Ecto neural progenitor cell (in vitro differentiated cells): Measurements from ENCODE around the gene AGTRAP.

Experiments used
- DNase-seq: peaks from one replicate; pipeline ENCODE4 v3.0.0-alpha.2; 2018; ENCODE audit warnings: low spot score

The AGTRAP gene

DNA sequence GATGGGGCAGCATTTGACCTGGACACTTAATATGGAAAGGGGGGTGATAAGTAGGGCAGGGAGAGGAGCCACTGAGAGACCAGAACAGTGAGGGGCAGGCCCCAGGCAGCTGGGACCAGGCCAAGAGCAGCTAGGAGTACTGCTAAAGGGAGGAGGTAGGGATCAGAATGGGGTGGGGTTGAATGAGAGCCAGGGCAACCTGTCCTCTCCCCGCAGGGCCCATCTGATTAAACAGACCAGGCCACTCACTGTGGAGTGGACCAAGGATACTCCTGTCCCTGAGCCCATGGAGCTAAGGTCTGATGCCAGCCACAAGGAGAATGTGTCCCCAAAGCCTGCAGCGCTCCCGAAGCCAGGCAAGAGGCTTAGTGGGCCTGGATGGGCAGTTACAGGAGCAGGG, 28.2 kb downstream of the AGTRAP start:
- DNase-seq = no peak

DNA sequence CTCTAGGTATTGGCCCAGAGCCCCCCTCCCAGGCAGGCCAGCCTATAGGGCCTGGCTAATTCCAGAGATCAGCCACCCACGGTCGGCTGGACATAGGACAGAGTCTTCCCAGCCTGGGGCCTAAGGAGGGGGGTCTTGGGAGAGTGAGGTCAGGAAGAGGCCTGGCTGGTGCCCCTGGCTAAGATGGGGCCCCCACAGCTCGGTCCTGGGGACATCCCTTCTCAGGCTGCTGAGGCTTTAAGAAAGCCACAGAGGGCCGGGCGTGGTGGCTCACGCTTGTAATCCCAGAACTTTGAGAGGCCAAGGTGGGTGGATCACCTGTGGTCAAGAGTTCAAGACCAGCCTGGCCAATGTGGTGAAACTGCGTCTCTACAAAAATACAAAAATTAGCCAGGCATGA, 28.6 kb downstream of the AGTRAP start:
- no peak for DNase-seq

DNA sequence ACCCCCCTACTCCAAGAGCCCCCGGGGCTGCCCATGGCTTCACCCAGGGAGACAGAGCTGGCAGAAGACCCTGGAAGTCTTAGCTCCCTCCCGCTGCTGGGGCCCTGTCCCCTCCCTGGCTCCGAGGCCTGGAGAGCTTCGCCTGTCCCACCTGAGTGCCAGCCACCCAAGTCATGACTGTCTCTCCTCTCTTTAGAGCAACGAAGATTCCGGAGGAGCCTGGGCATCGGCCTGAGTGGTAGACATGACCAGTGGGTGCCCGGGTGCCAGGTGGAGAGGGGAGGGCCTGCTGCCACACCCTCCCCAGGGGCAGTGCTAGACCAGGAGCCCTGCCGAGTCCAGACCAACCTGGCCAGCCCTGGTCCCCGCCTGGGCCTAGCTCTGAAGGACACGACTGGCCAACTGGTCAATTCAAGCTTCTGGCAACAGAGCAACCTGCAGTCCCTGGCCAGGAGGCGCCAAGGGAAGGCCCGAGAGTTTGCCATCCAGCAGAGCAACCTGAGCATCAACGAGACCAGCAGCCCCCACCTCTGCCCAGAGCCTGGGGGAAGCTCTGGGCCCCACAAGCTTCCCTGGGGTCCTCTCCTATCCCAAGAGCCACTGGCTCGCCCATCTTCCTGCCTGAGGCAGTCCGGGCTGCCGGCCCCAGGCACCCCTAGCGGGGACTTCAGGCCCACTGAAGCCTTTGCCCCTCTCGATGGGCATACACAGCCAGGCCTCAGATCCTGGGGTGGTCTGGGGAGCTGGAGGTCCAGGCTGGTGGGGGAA, 29.9 kb downstream of the AGTRAP start:
- DNase-seq = no peak

DNA sequence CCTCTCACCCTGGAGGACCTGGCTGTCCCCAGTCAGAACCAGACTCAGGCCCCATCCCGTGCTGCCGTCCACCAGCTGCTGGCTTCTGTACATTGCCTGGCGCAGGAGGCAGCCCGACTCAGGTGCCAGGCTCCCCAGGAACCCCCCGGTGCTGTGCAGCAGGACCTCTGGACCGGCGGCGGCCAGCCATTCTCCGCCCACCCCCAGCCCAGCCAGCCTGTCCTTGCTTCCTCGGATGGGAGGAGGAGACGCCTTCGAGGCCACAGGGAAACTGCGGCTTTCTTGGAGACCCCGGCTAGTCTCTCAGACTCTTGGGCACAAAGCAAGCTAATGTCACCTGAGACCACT, 30.5 kb downstream of the AGTRAP start:
- no peak for DNase-seq

DNA sequence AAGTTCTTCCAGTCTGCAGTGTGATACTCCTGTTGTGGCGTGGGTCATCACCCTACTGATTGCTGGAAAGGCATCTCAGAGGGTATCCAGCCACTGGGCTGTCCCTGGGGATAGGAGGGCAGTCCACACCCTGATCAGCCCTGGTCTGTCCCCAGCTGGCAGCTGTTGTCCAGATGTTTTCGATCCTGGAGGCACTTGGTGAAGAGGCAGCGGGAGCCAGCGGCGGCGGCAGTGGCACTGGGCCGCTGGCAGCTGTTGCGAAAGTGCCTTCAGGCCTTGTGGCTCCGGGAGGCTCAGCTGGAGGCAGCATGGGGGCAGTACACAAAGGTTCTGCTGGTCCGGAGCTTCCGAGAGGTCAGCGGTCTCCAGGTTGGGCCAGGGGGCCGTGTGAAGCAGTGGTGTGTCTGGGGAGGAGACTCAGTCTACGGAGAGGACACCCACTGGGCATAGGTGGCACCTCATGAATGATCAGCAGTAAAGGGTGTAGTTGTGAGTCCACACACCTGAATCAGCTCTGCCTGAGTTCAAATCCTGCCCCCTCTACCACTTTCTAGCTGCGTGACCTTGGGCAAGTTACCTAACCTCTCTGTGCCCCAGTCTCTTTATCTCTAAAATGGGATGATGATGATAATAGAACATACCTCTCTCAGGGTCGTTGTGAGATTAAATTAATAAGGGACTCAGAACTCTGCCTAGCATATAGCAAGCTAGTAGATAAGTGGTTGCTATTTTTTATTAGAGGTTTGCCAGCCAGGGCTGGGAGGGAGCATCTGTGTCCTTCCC, 32.2 kb downstream of the AGTRAP start:
- no peak for DNase-seq

DNA sequence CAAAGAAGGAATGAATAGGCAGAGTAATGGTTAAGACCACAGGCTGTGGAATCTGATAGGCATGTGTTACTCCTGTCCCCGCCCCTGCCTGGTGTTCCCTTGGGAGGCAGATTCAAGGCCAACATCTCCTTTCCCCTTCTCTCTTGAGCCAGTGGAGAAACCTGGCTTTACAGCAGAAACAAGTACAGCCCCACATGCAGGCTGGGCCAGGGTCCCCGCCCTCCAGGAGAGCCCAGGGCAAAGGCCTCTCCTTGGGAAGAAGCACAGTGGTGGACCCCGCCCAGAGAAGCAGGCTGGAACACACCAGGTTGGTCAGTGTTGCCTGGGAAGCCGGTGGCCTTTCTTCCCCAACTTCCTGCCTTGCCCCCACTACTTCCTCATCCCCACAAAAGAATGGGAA, 32.9 kb downstream of the AGTRAP start:
- no peak for DNase-seq

DNA sequence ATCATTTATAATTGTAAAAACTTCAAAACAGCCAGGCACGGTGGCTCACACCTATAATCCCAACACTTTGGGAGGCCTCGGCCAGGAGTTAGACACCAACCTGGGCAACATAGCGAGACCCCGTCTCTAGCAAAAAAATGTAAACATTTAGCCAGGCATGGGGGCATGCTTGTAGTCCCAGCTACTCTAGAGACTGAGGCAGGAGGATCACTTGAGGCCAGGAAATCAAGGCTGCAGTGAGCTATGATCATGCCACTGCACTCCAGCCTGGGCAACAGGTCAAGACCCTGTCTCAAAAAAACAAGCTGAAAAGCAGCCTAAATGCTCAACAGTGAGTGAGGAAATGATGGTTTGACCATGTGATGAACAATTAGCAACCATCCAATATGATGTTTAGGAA, 33.3 kb downstream of the AGTRAP start:
- DNase-seq = no peak

DNA sequence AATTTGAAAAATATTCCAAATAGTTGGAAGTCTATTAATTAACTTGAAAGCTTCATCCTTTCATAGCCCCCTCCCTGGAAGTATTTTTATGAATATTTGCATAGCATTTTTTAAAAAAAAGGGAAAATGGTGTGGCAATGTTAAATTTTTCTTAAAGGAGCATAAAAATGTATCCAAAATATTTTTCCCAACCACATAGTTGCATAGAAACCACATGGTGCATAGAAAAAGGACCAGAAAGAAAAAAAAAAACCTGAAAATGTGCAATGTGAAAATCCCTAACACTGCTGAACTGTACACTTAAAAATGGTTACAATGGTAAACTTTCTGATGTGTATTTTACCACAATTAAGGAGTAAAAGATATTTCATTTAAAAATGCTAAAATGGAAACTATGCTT, 34.1 kb downstream of the AGTRAP start:
- DNase-seq = no peak

DNA sequence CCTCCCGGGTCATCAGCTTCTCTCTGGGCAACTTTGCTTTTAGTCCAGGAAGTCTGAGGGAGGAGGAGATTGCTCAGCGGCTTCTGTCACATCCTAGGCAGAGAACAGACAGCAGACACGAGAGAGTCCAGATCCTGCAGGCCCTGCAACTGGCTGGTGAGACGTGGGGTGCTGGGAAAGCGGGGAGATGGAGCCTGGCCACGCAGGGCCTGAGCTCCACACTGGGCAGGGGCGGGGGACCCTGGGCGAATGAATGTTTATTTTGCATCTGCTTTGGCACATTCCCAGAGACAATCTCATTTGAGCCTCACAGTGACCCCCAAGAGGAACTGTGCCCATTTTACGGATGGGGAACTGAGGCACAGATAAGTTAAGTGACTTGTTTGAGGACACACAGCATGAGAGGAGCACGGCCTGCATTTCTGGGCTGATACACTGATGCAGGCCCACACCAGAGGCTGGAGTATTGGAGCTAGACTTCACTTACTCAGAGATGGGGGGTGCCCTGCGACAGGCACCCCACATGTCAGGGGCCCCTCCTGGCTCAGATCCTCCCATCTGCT, 35.6 kb downstream of the AGTRAP start:
- no peak for DNase-seq

DNA sequence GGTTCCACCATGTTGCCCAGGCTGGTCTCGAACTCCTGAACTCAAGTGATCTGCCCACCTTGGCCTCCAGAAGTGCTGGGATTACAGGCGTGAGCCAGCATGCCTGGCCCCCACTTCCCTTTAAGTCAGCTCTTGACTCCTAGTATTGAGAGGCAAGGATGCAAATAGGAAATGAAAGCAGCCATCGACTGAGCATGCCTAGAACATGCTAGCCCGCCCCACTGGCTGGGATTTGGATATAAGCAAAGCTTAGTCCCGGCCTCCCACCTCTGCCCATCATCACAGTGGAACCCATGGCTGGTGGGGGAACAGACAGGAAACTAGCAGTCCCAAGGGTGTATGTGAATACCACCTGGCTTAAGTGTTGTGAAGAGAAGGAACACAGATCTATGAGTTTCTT, 36.5 kb downstream of the AGTRAP start:
- no peak for DNase-seq

DNA sequence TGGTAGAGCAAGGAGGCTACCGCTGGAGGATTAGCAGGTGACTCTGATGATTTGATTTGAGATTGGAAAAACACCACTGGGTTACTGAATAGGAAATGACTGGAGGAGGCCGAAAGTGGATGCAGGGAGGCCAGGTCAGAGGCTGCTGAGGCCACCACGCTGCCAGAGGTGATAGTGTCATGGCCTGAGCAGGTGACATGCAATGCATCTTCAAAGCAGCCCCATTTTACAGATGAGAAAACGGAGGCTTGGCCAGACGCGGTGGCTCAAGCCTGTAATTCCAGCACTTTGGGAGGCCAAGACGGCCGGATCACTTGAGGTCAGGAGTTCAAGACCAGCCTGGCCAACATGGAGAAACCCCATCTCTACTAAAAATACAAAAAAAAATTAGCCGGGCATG, 38.8 kb downstream of the AGTRAP start:
- no peak for DNase-seq

DNA sequence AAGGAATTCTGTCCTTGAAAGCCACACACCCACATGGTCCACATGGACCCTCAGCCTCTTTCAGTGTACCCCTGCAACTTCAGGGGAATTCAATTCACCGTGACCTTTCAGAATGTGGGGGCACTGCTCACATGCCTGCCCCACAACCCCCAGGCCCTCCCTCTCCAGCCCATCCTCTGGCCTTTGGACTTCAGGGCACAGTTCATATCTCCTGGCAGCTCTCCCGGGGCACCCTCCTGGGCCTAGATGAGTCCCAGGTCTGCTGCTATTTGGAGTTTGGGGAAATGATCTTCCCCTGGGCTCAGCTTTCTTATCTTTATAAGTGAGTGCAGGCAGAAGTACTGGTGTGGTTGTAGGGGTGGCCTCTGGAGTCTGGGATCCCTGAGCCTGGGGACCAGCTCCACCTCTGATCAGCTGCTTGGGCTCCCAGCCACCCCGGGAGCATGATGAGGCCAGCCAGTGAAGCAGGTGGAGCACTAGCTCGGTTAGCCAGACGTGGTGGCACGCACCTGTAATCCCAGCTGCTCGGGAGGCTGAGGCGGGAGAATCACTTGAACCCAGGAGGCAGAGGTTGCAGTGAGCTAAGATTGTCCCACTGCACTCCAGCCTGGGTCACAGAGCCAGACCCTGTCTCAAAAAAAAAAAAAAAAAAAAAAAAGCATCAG, 41.9 kb downstream of the AGTRAP start:
- no peak for DNase-seq

DNA sequence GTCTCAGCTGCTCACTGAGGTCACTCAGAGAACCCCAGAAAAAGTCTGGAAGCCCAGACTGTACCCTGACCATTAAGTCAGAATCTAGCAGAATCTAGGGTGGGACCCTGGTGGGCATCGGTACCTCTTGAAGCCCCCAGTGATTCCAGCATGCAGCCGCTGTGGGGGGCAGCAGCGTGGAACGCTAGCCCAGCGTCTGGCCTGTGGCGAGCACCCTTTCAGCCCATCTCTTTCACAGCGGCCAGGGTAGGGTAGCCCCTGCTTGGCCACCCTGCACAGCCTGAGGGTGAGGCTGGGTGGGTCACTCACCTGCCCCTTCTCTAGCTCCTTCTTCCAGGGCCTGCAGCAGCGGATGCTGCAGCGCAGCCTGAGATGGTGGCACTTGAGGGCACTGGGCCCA, 42.4 kb downstream of the AGTRAP start:
- DNase-seq = no peak

DNA sequence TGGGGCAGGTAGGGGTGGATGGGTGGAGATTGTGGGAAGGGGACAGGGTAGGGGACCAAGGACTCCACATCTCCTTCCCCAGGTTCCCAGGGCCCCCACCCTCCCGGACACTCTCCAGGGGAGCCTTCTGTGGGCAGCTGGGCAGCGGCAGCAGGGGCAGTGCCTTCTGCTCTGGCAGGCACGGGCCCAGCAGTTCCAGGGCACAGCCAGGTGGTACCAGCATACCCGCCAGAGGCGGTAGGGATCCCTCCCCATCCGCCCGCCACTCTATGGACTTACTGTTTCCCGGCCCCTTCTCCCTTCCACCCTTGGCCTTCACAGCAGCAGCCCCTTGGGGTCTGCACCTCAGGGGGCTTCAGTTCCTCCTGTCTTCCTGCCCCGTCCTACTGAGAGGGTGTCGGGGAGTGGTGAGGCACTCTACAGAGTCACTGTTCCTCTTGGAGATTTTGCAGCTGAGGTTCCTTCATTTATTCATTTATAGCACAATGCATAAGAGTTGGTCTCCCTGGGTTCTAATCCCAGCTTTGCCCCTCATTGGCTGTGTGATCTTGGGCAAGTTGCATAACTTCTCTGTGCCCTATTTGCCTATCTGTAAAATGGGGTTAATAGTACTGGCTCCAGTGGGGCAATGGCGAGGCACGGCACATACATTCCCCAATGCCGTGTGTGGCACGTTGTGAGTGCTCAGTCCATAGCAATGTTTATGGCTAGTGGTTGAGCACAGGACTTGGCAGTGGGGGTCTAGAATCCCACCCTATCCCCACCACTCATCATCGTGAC, 43.1 kb downstream of the AGTRAP start:
- no peak for DNase-seq

DNA sequence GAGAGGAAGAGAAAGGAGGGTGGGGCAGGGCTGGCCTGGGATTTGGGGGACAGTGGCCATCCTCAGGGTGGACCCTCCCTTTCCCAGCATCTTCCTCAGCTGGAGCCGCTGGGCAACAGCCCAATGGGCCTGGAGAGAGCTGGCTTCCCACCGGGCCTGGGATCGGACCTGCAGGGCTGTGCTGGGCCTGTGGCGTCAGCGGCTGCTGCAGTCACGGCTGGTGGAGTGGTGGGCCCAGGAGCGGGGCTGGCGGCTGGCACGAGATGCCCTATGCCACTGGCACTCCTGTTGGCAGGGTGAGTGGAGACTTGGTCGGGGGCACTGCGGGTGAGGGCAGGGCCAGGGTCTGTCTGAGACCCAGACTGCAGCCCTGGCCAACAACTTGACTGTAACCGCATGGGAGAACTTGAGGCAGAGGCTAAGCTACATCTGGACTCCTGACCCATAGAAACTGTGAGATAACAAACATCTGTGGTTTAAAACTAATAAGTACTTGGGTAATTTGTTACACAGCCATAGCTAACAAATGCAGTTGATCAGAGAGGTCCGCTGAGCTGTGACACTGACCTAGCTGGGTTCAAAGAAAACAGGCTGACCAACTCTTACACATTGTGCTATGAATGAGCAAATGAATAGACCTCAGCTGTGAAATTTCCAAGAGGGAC, 43.9 kb downstream of the AGTRAP start:
- DNase-seq = no peak

DNA sequence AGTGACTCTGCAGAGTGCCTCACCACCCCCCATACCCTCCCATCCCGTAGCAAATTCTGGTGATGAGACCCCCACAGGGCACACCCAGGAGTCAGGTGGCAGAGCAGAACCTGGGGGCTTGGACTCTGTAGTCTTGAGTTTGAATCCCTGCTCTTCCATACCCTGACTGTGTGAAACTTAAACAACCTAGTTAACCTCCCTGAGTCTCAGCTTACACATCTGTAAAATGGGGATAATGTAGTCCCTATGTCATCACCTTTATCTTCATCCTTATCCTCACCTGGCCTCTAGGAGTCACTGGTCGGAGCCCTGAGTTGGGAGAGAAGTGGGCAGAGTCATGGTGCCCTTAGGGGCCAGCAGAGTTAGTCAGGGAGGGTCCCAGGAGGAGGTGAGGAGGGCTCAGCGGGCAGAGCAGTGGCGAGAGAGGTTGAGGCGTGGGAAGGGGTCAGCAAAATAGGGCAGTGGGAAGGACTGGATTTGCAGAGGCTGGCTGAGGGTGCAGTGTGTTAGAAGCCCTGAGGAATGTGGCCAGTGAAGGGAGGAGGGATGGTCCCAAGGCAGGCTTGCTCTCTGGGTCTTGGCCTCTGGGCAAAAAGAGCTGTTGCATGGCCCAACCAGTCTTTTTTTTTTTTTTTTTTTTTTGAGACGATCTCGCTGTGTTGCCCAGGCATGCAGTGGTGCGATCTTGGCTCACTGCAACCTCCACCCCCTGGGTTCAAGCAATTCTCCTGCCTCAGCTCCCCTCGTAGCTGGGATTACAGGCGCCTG, 44.6 kb downstream of the AGTRAP start:
- no peak for DNase-seq

DNA sequence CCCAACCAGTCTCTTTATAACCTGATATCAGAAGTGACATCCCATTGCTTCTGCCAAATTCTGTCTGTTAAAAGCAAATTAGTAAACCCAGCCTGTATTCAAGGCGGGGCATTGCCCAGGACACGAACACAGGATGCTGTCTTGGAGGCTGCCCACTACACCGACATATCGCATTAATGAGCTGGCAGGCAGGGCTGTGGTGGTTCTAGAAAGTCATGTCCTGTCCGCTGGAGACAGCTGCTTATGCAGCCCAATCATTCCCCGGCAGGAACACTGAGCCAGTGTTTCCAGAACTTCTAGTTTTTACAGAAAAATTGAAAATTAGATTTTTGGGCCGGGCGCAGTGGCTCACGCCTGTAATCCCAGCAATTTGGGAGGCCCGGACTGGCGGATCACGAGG, 45.4 kb downstream of the AGTRAP start:
- no peak for DNase-seq

DNA sequence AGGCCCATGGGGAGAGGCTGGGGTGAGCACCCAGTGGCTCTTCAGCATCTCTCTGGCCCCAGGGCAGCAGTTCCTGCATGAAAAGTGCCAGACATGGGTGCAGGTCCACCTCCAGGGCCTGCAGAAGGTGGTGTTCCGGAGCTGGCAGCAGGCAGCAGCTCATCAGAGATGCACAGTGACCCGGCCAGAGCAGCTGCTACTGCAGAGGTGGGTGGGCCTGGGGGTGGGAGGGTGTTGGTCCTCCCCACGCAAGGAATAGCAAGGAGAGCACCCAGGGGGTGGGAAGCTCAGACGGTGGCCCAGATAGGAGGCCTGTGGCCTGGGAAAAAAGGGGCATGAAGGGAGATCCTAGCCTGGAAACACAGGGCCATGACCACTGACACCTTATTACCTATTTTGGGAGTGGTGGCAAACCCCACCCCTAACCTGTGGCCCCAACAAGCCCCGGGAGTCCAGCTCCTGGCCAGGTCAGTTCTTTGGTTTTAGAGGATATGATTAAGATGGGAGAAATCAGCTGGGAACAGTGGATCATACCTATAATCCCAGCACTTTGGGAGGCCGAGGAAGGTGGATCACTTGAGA, 46.3 kb downstream of the AGTRAP start:
- DNase-seq = no peak

DNA sequence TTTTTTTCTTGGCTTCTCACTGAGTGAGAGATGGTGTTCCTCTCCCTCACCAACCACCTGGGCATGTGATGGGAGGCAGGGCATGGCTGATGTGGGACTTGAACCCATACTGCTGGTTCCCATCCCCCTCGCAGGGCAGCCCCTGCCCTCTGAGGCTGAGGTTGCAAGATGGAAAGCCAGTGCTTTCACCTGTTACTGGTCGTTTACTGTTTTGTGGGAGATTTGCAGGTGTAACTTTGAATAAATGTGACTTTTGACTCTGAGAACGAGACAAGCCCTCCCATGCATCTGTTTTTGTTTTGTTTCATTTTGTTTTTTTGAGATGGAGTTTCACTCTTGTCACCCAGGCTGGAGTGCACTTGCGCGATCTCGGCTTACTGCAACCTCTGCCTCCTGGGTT, 47.6 kb downstream of the AGTRAP start:
- no peak for DNase-seq

DNA sequence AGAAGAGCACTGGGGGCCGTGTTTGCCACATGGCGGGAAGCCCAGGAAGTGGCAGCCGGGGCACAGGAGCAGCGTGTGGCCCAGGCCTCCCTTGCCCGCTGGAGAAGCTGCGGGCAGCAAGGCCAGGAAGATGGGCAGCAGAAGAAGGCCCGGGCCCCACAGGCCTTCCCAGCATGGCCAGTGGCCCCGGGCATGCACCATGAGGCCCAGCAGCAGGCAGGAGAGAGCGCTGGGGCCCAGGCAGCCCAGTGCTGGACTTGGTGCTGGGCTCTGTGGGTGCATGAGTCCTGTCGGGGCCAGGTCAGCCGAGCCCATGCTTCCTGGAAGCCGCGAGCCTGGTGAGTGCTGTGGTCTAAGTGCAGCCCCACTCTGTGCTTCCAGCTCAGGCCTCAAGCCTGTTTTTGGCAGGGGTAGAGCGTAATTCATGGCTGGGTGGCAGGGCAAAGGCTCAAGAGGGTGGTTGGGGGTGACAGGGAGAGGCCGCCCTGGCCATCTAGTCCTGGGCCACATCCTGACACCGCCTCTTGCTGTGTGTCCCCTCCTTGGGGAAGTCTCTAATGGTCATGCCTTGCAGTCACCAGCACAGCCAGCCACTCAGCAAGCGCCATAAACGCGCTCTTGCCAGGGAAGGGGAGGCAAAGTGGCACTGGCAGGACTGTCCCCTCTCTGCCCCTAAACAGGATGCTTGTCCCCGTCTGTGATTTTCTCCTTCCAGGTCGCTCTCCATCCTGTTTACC, 48.5 kb downstream of the AGTRAP start:
- DNase-seq = no peak
